GM23248 (cell line): ENCODE results near the gene MAFB.

Experiments used
- EZH2 ChIP-seq: fragments of 200-600 bp; sonication (generic); IDR thresholded peaks from 2 replicates; pipeline ENCODE4 v1.6.1; 2018; ENCODE audit warnings: antibody characterized with exemption, mild to moderate bottlenecking; ENCODE audit not compliant: insufficient read depth, poor library complexity, severe bottlenecking
- EZH2phosphoT487 ChIP-seq: fragments of 200-600 bp; sonication (generic); IDR thresholded peaks from 2 replicates; pipeline ENCODE4 v1.6.1; 2018; ENCODE audit warnings: antibody characterized with exemption, moderate library complexity, mild to moderate bottlenecking, low read depth; ENCODE audit not compliant: insufficient read depth

DNA sequence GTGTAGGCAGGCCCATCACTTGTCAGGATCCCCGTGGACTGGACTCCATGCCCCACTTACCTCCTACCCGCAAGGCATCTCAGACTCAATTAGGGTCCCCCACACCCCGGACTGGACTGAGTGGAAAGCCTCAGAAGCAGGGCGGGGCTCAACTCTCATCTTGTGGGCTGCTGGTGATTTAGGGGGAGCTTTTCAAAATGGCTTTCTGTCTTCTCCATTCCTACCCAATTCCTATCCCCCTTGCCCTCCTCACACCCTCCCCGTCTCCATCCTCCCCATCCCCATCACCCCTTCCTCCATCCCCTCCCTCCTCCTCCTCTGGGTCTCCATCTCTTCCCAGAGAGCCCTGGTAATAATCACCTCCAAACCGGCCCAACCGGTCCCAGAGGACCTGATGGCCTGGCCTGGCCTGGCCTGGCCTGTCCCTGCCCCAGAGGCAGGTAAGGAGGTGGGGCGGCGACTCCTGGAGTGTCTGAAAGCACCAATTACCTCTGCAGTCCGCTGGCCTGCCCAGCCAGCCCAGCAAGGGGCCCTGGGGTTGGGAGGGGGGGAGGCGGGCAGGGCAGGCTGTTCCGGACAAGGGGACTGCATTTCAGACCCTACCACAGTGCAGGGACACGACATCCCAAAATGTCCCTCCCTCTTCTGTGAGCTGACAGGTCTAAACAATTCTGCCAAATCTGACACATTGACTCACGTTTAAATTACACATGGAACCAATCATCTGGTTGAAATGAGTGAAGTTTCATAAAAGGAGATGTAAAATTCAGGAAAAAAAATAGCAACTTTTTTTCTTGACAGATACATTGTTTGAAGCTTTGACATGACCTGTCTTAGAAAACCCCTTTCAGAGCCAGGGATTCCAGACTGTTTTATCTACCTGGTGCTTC is 24.8 kb downstream of the MAFB start:
- no peak for TF ChIP-seq EZH2phosphoT487
- no peak for TF ChIP-seq EZH2
